ENCODE measurements around the gene MYH13.

DNA sequence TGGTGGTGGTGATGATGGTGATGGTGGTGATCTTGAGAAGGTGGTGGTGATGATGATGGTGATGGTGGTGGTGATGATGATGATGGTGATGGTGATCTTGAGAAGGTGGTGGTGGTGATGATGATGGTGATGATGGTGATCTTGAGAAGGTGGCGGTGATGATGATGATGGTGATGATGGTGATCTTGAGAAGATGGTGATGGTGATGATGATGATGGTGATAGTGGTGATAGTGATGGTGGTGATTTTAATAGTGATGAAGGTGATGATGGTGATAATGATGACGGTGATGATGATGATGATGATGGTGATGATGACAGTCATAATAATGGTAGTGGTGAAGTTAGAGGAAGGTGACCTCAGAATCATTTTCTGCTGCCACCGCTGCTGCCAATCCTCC is 75.1 kb downstream of the MYH13 start:
- TF ChIP-seq, protein P1, sequence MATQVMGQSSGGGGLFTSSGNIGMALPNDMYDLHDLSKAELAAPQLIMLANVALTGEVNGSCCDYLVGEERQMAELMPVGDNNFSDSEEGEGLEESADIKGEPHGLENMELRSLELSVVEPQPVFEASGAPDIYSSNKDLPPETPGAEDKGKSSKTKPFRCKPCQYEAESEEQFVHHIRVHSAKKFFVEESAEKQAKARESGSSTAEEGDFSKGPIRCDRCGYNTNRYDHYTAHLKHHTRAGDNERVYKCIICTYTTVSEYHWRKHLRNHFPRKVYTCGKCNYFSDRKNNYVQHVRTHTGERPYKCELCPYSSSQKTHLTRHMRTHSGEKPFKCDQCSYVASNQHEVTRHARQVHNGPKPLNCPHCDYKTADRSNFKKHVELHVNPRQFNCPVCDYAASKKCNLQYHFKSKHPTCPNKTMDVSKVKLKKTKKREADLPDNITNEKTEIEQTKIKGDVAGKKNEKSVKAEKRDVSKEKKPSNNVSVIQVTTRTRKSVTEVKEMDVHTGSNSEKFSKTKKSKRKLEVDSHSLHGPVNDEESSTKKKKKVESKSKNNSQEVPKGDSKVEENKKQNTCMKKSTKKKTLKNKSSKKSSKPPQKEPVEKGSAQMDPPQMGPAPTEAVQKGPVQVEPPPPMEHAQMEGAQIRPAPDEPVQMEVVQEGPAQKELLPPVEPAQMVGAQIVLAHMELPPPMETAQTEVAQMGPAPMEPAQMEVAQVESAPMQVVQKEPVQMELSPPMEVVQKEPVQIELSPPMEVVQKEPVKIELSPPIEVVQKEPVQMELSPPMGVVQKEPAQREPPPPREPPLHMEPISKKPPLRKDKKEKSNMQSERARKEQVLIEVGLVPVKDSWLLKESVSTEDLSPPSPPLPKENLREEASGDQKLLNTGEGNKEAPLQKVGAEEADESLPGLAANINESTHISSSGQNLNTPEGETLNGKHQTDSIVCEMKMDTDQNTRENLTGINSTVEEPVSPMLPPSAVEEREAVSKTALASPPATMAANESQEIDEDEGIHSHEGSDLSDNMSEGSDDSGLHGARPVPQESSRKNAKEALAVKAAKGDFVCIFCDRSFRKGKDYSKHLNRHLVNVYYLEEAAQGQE (IDR thresholded peaks at IDR 0.05; ENCODE audit: insufficient replicate concordance, low read depth): no peak
- TF ChIP-seq, protein P2, sequence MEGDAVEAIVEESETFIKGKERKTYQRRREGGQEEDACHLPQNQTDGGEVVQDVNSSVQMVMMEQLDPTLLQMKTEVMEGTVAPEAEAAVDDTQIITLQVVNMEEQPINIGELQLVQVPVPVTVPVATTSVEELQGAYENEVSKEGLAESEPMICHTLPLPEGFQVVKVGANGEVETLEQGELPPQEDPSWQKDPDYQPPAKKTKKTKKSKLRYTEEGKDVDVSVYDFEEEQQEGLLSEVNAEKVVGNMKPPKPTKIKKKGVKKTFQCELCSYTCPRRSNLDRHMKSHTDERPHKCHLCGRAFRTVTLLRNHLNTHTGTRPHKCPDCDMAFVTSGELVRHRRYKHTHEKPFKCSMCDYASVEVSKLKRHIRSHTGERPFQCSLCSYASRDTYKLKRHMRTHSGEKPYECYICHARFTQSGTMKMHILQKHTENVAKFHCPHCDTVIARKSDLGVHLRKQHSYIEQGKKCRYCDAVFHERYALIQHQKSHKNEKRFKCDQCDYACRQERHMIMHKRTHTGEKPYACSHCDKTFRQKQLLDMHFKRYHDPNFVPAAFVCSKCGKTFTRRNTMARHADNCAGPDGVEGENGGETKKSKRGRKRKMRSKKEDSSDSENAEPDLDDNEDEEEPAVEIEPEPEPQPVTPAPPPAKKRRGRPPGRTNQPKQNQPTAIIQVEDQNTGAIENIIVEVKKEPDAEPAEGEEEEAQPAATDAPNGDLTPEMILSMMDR (IDR thresholded peaks at IDR 0.05; ENCODE audit: insufficient read depth, low read length): no peak
- TF ChIP-seq POLR2AphosphoS5 (IDR thresholded peaks at IDR 0.05; ENCODE audit: low read depth) (no peak), GABPA (IDR thresholded peaks at IDR 0.05; ENCODE audit: low read depth) (no peak), SPI1 (IDR thresholded peaks at IDR 0.05; ENCODE audit: borderline replicate concordance, low read depth) (no peak)

Data from HL-60 (cell line).